GM23248 (cell line): Measurements from ENCODE around the gene ZNF692. TPM values are rescaled to one million over a fixed set of nuclear protein-coding genes. Genes with fewer than 3 reads are reported as not detected.
A peak's percentile ranks its signal among the peaks of the same experiment; 100 is the strongest.
"Not testable (repeated sequence)": the region's sequence is repeated elsewhere in the genome, so short reads cannot be mapped to it uniquely, and the experiment has no call there.

Source experiments
- DNase-seq: peaks from one replicate; pipeline ENCODE4 v3.0.0-alpha.2; 2015
- H2AFZ ChIP-seq: fragments of 200-600 bp; sonication (generic); 2 replicates; pipeline ENCODE4 v1.6.1; 2016; ENCODE audit warnings: antibody characterized with exemption
- H3F3A ChIP-seq: fragments of 200-600 bp; sonication (generic); 2 replicates; pipeline ENCODE4 v1.6.1; 2016; ENCODE audit warnings: mild to moderate bottlenecking, antibody characterized with exemption, mixed run types; ENCODE audit not compliant: insufficient read depth
- H3K27ac ChIP-seq: fragments of 200-600 bp; sonication (generic); 2 replicates; pipeline ENCODE4 v1.5.1; 2016; ENCODE audit warnings: mild to moderate bottlenecking
- H3K27me3 ChIP-seq: fragments of 200-600 bp; sonication (generic); replicated peaks from 2 replicates; pipeline ENCODE4 v1.6.1; 2016; ENCODE audit warnings: mild to moderate bottlenecking; ENCODE audit not compliant: insufficient read depth
- H3K36me3 ChIP-seq: fragments of 200-600 bp; sonication (generic); 2 replicates; pipeline ENCODE4 v1.6.1; 2016; ENCODE audit warnings: low read depth, mild to moderate bottlenecking
- H3K4me1 ChIP-seq: fragments of 200-600 bp; sonication (generic); 2 replicates; pipeline ENCODE4 v1.6.1; 2016; ENCODE audit warnings: mild to moderate bottlenecking; ENCODE audit not compliant: insufficient read depth
- H3K4me2 ChIP-seq: fragments of 200-600 bp; sonication (generic); one replicate; pipeline ENCODE4 v1.6.1; 2016; ENCODE audit warnings: mild to moderate bottlenecking; ENCODE audit not compliant: unreplicated experiment
- H3K4me3 ChIP-seq: fragments of 200-600 bp; sonication (generic); 2 replicates; pipeline ENCODE4 v1.5.1; 2016; ENCODE audit warnings: mild to moderate bottlenecking
- H3K79me2 ChIP-seq: fragments of 200-600 bp; sonication (generic); 2 replicates; pipeline ENCODE4 v1.6.1; 2016; ENCODE audit warnings: mild to moderate bottlenecking; ENCODE audit not compliant: insufficient read depth
- H3K9ac ChIP-seq: fragments of 200-600 bp; sonication (generic); 2 replicates; pipeline ENCODE4 v1.6.1; 2016; ENCODE audit warnings: mild to moderate bottlenecking
- H3K9me2 ChIP-seq: fragments of 200-600 bp; sonication (generic); 2 replicates; pipeline ENCODE4 v1.6.1; 2016; ENCODE audit warnings: mixed run types, mild to moderate bottlenecking, moderate library complexity; ENCODE audit not compliant: insufficient read depth
- H3K9me3 ChIP-seq: fragments of 200-600 bp; sonication (generic); one replicate; pipeline ENCODE4 v1.6.1; 2017; ENCODE audit warnings: low read depth
- H4K20me1 ChIP-seq: fragments of 200-600 bp; sonication (generic); 2 replicates; pipeline ENCODE4 v1.6.0; 2016; ENCODE audit not compliant: insufficient read depth
- EZH2 ChIP-seq: fragments of 200-600 bp; sonication (generic); IDR thresholded peaks from 2 replicates; pipeline ENCODE4 v1.6.1; 2018; ENCODE audit warnings: antibody characterized with exemption, mild to moderate bottlenecking; ENCODE audit not compliant: insufficient read depth, poor library complexity, severe bottlenecking
- EZH2phosphoT487 ChIP-seq: fragments of 200-600 bp; sonication (generic); IDR thresholded peaks from 2 replicates; pipeline ENCODE4 v1.6.1; 2018; ENCODE audit warnings: antibody characterized with exemption, moderate library complexity, mild to moderate bottlenecking, low read depth; ENCODE audit not compliant: insufficient read depth
- WGBS, 2 experiments: methylation state at CpG; one replicate each; pipeline ENCODE4 v1.1.6; 2015 to 2017; ENCODE audit warnings: low lambda C conversion rate in 2 of 2, low coverage in 1 of 2; ENCODE audit errors: missing lambda C conversion rate in 2 of 2; 5-methylcytosine and 5-hydroxymethylcytosine counted together
- in situ Hi-C: fragments of 300-500 bp; cut with MboI; formaldehyde crosslinking; loops from 2 replicates; pipeline ENCODE4 v1.15.0; 2020
- polyA plus RNA-seq: library from polyadenylated mRNA; unstranded; fragments of >200 nt; fragmentation: Nextera tagmentation; extraction: Ambion mirVana; gene quantifications from 2 replicates; pipeline ENCODE4 v1.2.1, GENCODE V29; 2016
- total RNA-seq: library from RNA; depleted of rRNA; stranded (reverse); fragments of >200 nt; shearing (Covaris generic); gene quantifications from 2 replicates; pipeline ENCODE4 v1.2.3, GENCODE V29; 2014

ZNF692 gene
- total and polyA plus RNA-seq, 2 experiments from 2014 or later: 16.2 to 17.0 TPM

DNA sequence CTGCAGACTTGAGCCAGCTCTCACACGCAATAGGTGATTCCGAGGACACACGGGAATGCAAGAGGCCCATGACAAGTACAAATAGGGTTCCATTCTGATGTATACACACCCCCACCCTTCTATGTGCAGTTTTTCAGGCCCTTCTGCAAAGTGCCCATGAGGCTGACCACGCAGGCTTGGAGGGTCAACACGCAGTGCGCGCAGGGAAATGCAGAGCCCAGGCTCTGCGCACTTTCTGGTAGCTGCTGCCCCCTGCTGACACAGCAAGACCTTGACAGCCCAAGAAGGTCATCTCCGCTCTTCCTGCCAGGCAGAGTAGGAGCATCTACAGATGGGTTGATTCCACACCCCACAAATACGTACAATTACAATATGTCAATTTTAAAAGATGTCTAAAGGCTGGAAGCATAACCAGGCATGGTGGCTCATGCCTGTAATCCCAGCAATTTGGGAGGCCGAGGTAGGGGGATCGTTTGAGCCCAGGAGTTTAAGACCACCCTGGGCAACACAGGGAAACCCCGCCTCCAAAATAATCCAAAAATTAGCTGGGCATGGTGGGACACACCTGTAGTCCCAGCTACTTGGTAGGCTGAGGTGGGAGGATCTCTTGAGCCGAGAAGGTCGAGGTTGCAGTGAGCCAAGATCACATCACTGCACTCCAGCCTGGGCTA is 51.7 kb downstream of the ZNF692 start:
- Histone ChIP-seq H2AFZ (no peak overlapping the region), H3K4me2 (no peak overlapping the region), H3K9ac (no peak overlapping the region), H4K20me1 (no peaks in the 10 kb centered on the region), H3K9me3 (no peaks in the 10 kb centered on the region), H3F3A (peaks cover 13% of the 10 kb centered on the region), H3K79me2 (no peaks in the 10 kb centered on the region), H3K27ac (no peak overlapping the region), H3K4me1 (peaks cover 7% of the 10 kb centered on the region; the same call in 1 of the 2 replicates), H3K9me2 (no peaks in the 10 kb centered on the region), H3K27me3 (no peaks in the 10 kb centered on the region), H3K36me3 (peaks cover 9% of the 10 kb centered on the region; the same call in 1 of the 2 replicates), H3K4me3 (no peak overlapping the region)
- TF ChIP-seq EZH2 (no peak), EZH2phosphoT487 (no peak)
- WGBS, 2 experiments: 55 to 57% methylated on average over 15 of the region's 15 CpGs
- in situ Hi-C loops: no loop called here
- peak; percentile 68 for DNase-seq

DNA sequence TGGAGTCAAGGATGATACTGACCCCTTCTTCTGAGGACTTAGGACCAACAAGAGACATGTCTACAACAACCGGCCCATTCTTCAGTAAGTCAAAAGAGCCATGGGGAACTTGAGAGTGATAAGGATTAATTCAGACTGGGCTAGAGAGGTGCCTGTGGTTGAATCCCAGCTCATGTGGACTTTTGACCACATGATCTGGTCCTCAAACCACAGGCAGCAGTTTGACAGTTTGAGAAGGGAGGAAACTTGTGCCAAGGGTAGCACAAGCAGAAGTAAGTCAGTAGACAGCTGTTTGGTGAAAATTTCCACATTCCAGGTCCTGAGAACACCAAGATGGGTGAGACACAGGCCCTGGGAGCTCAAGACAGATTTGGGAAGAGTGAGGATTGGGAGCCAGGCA is 53.0 kb downstream of the ZNF692 start:
- no peak for DNase-seq
- H2AFZ ChIP-seq: no peak overlapping the region
- no peak overlapping the region for H3K27ac ChIP-seq
- H3K4me2 ChIP-seq: no peak overlapping the region
- no peaks in the 10 kb centered on the region for H4K20me1 ChIP-seq
- H3K9me3 ChIP-seq: no peaks in the 10 kb centered on the region
- H3F3A ChIP-seq: peaks cover 13% of the 10 kb centered on the region
- H3K79me2 ChIP-seq: no peaks in the 10 kb centered on the region
- H3K9ac ChIP-seq: no peak overlapping the region
- H3K36me3 ChIP-seq: peaks cover 2% of the 10 kb centered on the region; the same call in 1 of the 2 replicates
- in situ Hi-C loops: no loop called here
- no peaks in the 10 kb centered on the region for H3K9me2 ChIP-seq
- H3K4me1 ChIP-seq: peaks cover 3% of the 10 kb centered on the region; the same call in 1 of the 2 replicates
- no peak overlapping the region for H3K4me3 ChIP-seq
- 0 out of 2 replicates have a peak, but pooled peaks cover 3% of the 10 kb centered on the region for H3K27me3 ChIP-seq
- WGBS, 2 experiments: 86 to 96% methylated on average over 1 of the region's 1 CpG
- no peak for TF ChIP-seq EZH2phosphoT487
- no peak for TF ChIP-seq EZH2

DNA sequence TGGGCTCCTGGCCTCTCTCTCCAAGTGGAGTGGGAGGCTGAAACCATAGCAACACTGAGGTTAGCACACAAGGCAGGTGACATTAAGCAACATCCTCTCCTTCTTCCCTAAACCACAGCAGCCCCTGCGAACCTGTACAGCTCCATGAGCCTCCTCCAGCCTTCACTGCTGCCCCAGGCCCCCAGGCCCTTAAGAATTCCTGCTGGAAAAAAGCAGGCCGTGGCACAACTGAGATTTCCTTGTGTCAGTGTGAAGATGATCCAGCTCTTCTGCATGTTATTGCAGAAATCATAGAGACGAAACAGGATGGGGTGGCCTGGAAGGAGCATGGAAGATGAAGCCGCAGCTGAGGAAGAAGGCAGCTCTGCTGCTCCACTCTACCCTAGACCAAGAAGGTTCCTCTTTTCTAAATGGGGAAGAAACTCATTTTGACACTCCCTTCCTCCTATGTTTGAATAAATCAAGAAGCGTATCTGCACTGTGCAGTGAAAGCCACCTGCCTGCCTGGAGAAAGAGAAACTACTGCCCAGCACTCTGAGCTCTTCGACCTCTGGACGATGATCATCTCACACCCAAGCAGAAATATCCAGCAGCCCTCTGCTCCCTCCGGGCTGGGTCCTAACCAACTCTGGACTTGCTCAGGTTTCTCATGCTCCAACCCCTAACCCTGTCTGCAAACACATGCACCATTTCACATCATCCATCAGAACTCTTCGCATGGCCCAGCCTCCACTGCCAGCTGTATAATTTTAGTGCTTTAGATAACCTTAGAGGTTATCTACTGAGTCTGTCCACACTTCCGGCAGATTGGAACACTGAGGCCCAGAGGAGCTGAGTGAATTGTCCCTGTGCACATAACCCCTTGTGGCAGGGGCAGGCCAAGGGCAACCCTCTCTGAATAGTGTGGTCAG is 53.9 kb downstream of the ZNF692 start:
- 90 to 91% methylated on average over 10 of the region's 10 CpGs for WGBS, 2 experiments
- no peaks in the 10 kb centered on the region for H3K79me2 ChIP-seq
- no peak overlapping the region for H3K27ac ChIP-seq

DNA sequence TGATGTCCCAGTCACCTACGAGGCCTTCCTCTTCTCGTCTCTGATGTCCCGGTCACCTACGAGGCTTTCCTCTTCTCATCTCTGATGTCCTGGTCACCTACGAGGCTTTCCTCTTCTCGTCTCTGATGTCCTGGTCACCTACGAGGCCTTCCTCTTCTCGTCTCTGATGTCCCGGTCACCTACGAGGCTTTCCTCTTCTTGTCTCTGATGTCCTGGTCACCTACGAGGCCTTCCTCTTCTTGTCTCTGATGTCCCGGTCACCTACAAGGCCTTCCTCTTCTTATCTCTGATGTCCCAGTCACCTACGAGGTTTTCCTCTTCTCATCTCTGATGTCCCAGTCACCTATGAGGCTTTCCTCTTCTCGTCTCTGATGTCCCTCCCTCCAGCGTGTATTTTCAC is 55.4 kb downstream of the ZNF692 start:
- H2AFZ ChIP-seq, DNase-seq, H3K79me2 ChIP-seq, H3K27me3 ChIP-seq, in situ Hi-C loops, H3K9me2 ChIP-seq, H3K4me3 ChIP-seq, H3K4me1 ChIP-seq, H3K4me2 ChIP-seq, H3K9ac ChIP-seq, H4K20me1 ChIP-seq, H3K9me3 ChIP-seq, H3K27ac ChIP-seq, H3K36me3 ChIP-seq: not testable (repeated sequence)
- whole genome bisulfite sequencing, 2 experiments: 84 to 91% methylated on average over 10 to 15 of the region's 15 CpGs
- peaks cover 11% of the 10 kb centered on the region for H3F3A ChIP-seq

More for the DNA sequence above, 53.9 kb downstream of the ZNF692 start:
- Histone ChIP-seq H3K9ac (no peak overlapping the region), H3K4me2 (no peak overlapping the region), H3F3A (peaks cover 13% of the 10 kb centered on the region), H3K9me2 (no peaks in the 10 kb centered on the region), H3K9me3 (no peaks in the 10 kb centered on the region), H3K4me3 (no peak overlapping the region), H4K20me1 (no peaks in the 10 kb centered on the region), H2AFZ (no peak overlapping the region), H3K27me3 (0 out of 2 replicates have a peak, but pooled peaks cover 3% of the 10 kb centered on the region), H3K36me3 (no peaks in the 10 kb centered on the region), H3K4me1 (no peaks in the 10 kb centered on the region)
- DNase-seq: no peak
- in situ Hi-C loops: no loop called here
- TF ChIP-seq EZH2 (no peak), EZH2phosphoT487 (no peak)
